Hepatocyte (in vitro differentiated cells): Measurements from ENCODE around the gene PLD1.

ENCODE experiments used
- CTCF ChIP-seq: fragments of 200-600 bp; sonication (generic); IDR thresholded peaks from 2 replicates; pipeline ENCODE4 v1.5.1; 2016; ENCODE audit warnings: antibody characterized with exemption, mild to moderate bottlenecking; ENCODE audit not compliant: poor library complexity
- EZH2 ChIP-seq: fragments of 200-600 bp; sonication (generic); IDR thresholded peaks from 2 replicates; pipeline ENCODE4 v1.6.1; 2016; ENCODE audit warnings: antibody characterized with exemption, mild to moderate bottlenecking, borderline replicate concordance
- EZH2phosphoT487 ChIP-seq: fragments of 200-600 bp; sonication (generic); IDR thresholded peaks from one replicate; pipeline ENCODE4 v1.6.1; 2018; ENCODE audit warnings: antibody characterized with exemption, mild to moderate bottlenecking, low read depth, moderate library complexity; ENCODE audit not compliant: unreplicated experiment, severe bottlenecking

DNA sequence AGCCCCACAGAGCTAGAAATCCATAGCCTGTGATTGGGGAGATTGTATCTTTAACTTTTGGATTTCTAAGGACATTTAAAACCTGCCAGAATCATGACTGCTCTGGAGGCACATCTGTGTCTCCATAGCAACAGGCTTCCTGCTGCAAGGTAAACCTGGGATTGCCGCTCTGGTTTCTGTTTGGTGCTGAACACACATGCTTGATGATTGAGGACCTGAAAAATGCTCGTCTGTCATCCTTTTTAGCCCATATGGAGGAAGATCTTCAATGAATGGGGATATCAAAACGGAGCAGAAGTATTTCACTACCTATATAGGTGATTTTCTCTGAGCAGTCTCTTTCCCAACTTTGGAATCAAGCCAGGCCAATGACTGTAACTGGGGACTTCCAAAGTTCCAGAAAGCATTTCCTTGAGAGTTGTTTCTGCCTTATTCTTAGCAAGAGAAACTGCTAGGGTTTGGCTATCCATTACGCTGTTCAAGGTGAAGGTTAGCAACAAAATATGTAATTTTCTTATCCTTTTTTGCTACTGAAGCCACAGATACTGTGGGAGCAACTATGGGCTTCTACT lies 253.6 kb downstream of the PLD1 start:
- no peak for TF ChIP-seq CTCF
- no peak for TF ChIP-seq EZH2
- TF ChIP-seq EZH2phosphoT487 = no peak
